ENCODE data around the gene NKD1.

Gene NKD1

GRCh38 chr16:50559342-50559741 lies 11.1 kb downstream of the NKD1 start:
- TF ChIP-seq, protein P1, sequence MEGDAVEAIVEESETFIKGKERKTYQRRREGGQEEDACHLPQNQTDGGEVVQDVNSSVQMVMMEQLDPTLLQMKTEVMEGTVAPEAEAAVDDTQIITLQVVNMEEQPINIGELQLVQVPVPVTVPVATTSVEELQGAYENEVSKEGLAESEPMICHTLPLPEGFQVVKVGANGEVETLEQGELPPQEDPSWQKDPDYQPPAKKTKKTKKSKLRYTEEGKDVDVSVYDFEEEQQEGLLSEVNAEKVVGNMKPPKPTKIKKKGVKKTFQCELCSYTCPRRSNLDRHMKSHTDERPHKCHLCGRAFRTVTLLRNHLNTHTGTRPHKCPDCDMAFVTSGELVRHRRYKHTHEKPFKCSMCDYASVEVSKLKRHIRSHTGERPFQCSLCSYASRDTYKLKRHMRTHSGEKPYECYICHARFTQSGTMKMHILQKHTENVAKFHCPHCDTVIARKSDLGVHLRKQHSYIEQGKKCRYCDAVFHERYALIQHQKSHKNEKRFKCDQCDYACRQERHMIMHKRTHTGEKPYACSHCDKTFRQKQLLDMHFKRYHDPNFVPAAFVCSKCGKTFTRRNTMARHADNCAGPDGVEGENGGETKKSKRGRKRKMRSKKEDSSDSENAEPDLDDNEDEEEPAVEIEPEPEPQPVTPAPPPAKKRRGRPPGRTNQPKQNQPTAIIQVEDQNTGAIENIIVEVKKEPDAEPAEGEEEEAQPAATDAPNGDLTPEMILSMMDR (IDR thresholded peaks at IDR 0.05; ENCODE audit: borderline replicate concordance, insufficient read depth, low read depth, low read length), result no peak
- no peak overlapping the region for H3K4me3 ChIP-seq (ENCODE audit: low read depth, low read length)

- TF ChIP-seq, protein P1 (IDR thresholded peaks at IDR 0.05; ENCODE audit: borderline replicate concordance, insufficient read depth, low read depth, low read length), result no peak
Observed at GRCh38 chr16:50559804-50560514, 11.8 kb downstream of the NKD1 start.

DNA sequence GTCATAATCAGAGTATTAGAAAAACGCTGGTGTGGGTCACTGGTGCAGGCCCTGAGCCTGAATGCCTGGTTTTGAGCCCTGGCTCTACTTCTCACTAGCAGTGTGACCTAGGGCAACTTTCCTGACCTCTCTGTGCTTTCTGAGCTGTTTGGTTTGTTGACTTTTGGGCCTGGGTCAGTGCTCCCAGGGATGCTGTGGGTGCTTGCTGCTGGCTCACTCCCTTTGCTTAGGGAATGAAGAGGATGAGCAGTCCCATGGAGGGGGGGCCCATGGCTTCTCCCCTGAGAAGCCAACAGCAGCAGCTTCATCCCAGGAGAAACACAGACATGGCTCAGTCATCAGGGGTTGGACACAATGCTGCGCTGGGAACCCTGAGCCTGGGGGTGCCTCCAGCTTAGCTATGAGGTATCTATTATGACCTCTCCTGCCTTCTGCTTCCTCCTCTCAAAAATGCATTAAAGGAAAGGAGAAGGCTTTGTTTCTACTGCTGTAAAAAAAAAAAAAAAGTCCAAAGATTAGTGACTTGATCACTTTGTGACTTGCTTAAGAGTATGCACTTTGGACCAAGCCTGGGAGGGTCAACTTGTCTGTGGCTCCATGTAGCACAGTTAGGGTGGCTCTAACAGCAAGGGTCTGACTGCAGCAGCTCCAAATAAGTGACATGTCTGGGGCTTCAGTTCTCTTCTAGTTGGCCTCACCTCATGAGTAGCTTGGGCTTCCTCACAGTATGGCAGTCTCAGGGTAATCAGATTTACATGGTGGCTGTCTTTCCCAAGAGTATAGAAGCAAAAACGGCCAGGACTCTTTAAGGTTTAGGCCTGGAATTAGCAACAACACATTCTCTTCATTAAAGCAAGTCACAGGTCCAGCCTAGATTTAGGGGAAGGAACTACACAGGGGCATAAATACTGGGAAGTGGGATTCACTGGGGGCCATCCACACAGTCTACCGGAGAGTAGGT lies 13.0 kb downstream of the NKD1 start:
- H3K4me3 ChIP-seq (ENCODE audit: low read depth, low read length), result no peak overlapping the region
- TF ChIP-seq, protein P1 (IDR thresholded peaks at IDR 0.05; ENCODE audit: borderline replicate concordance, insufficient read depth, low read depth, low read length), result no peak

More at GRCh38 chr16:50559804-50560514, 11.8 kb downstream of the NKD1 start:
- H3K4me3 ChIP-seq (ENCODE audit: low read depth, low read length), result no peak overlapping the region

GRCh38 chr16:50562657-50563056 lies 14.5 kb downstream of the NKD1 start:
- TF ChIP-seq, protein P1 (IDR thresholded peaks at IDR 0.05; ENCODE audit: borderline replicate concordance, insufficient read depth, low read depth, low read length), result no peak
- H3K4me3 ChIP-seq (ENCODE audit: low read depth, low read length), result no peak overlapping the region

- TF ChIP-seq, protein P1 (IDR thresholded peaks at IDR 0.05; ENCODE audit: borderline replicate concordance, insufficient read depth, low read depth, low read length), result no peak
- no peak overlapping the region for H3K4me3 ChIP-seq (ENCODE audit: low read depth, low read length)
Observed at GRCh38 chr16:50563989-50564388, 15.8 kb downstream of the NKD1 start.

- H3K4me3 ChIP-seq (ENCODE audit: low read depth, low read length), result no peak overlapping the region
- TF ChIP-seq, protein P1 (IDR thresholded peaks at IDR 0.05; ENCODE audit: borderline replicate concordance, insufficient read depth, low read depth, low read length), result no peak
Observed at GRCh38 chr16:50565428-50565827, 17.2 kb downstream of the NKD1 start.
